Measurements from ENCODE around the gene IL25. TPM values are rescaled to one million over a fixed set of nuclear protein-coding genes. Genes with fewer than 3 reads are reported as not detected.

IL25 gene
- total and polyA plus RNA-seq, 2 of the 13 experiments (the other 11 are each of a cell fraction or from before 2014, with no cell fraction given), result not detected

GRCh38 chr14:23326491-23327332 is 45.9 kb upstream of the IL25 start (continued):
- no peak for TF ChIP-seq AFF4 (CRISPR knock-in tag; IDR thresholded peaks at IDR 0.05)
- TF ChIP-seq RNF219 (CRISPR knock-in tag; IDR thresholded peaks at IDR 0.05), result no peak
- TF ChIP-seq SYNCRIP (IDR thresholded peaks at IDR 0.05; ENCODE audit: insufficient read depth, low read depth, low read length), result no peak
- peak; percentile 66; the same call in 1 of the 2 replicates for TF ChIP-seq ZBTB38 (CRISPR knock-in tag; IDR thresholded peaks at IDR 0.05)
- TF ChIP-seq EZH2 (conservative IDR thresholded peaks at IDR 0.05; ENCODE audit: low read depth, low read length), result no peak
- TF ChIP-seq CBX1 (IDR thresholded peaks at IDR 0.05; ENCODE audit: low read depth), result no peak
- TF ChIP-seq STAT5B (CRISPR knock-in tag; IDR thresholded peaks at IDR 0.05), result no peak
- TF ChIP-seq, protein P1, sequence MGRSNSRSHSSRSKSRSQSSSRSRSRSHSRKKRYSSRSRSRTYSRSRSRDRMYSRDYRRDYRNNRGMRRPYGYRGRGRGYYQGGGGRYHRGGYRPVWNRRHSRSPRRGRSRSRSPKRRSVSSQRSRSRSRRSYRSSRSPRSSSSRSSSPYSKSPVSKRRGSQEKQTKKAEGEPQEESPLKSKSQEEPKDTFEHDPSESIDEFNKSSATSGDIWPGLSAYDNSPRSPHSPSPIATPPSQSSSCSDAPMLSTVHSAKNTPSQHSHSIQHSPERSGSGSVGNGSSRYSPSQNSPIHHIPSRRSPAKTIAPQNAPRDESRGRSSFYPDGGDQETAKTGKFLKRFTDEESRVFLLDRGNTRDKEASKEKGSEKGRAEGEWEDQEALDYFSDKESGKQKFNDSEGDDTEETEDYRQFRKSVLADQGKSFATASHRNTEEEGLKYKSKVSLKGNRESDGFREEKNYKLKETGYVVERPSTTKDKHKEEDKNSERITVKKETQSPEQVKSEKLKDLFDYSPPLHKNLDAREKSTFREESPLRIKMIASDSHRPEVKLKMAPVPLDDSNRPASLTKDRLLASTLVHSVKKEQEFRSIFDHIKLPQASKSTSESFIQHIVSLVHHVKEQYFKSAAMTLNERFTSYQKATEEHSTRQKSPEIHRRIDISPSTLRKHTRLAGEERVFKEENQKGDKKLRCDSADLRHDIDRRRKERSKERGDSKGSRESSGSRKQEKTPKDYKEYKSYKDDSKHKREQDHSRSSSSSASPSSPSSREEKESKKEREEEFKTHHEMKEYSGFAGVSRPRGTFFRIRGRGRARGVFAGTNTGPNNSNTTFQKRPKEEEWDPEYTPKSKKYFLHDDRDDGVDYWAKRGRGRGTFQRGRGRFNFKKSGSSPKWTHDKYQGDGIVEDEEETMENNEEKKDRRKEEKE (IDR thresholded peaks at IDR 0.05), result no peak
- TF ChIP-seq GLMP (CRISPR knock-in tag; IDR thresholded peaks at IDR 0.05; ENCODE audit: borderline replicate concordance), result no peak
- TF ChIP-seq THAP7 (CRISPR knock-in tag; IDR thresholded peaks at IDR 0.05), result no peak
- no peak for TF ChIP-seq YEATS4 (CRISPR knock-in tag; IDR thresholded peaks at IDR 0.05; ENCODE audit: borderline replicate concordance)
- TF ChIP-seq ZNF136 (CRISPR knock-in tag; IDR thresholded peaks at IDR 0.05; ENCODE audit: low read depth), result no peak
- no peak for TF ChIP-seq ZNF362 (CRISPR knock-in tag; IDR thresholded peaks at IDR 0.05; ENCODE audit: borderline replicate concordance)
- no peak for TF ChIP-seq PBX2 (CRISPR knock-in tag; IDR thresholded peaks at IDR 0.05)

Data from HepG2 (cell line).